AG09309 (cell line): Measurements from ENCODE around the gene DNAJA3.

ENCODE experiments used
- DNase-seq: peaks from one replicate; pipeline ENCODE4 v3.0.0-alpha.2; 2010; ENCODE audit warnings: low read depth
- H3K4me3 ChIP-seq: 2 replicates; pipeline ENCODE4 v1.5.1; 2011; ENCODE audit warnings: mild to moderate bottlenecking, low read depth, low read length, moderate library complexity; ENCODE audit not compliant: control insufficient read depth
- TF ChIP-seq, protein P1 (sequence below): IDR thresholded peaks from 2 replicates; pipeline ENCODE4 v1.5.1; 2011; ENCODE audit warnings: mild to moderate bottlenecking, low read depth, low read length, inconsistent platforms; ENCODE audit not compliant: insufficient read depth, control insufficient read depth; ENCODE audit errors: missing control alignments

DNAJA3 gene

DNA sequence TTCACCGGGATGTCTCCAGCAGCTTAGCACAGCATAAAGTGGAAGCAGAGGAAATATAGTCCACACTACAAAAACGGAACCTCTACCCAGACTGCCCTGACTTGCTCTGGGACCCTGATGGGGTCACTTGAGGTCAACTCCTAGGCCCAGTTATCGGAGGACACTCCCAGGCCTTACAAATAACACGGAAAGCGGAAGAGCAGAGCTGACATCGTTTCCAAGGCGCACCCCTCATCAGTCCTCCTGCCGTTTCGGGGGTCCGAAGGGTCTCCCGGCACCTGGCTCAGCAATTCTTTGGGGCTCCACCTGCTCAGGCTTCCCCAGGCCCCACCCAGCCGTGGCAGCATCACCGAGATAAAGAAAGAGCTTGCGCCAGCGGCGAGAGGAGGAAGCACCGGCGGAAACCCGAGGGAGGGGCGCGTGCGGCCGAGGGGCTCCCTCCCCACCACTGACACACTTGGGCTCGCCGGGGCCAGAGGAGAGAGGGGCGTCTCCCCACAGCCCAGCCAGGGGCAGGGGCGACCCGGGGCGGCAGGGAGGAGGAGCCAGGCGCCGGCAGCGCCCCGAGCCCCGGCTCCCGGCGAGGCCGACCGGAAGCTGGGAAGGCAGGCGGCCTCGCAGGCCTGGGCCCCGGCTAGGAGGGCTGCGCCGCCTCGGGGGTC, 10.0 kb upstream of the DNAJA3 start:
- peak overlapping the region; percentile 54 for H3K4me3 ChIP-seq
- DNase-seq, result no peak
- TF ChIP-seq, protein P1, sequence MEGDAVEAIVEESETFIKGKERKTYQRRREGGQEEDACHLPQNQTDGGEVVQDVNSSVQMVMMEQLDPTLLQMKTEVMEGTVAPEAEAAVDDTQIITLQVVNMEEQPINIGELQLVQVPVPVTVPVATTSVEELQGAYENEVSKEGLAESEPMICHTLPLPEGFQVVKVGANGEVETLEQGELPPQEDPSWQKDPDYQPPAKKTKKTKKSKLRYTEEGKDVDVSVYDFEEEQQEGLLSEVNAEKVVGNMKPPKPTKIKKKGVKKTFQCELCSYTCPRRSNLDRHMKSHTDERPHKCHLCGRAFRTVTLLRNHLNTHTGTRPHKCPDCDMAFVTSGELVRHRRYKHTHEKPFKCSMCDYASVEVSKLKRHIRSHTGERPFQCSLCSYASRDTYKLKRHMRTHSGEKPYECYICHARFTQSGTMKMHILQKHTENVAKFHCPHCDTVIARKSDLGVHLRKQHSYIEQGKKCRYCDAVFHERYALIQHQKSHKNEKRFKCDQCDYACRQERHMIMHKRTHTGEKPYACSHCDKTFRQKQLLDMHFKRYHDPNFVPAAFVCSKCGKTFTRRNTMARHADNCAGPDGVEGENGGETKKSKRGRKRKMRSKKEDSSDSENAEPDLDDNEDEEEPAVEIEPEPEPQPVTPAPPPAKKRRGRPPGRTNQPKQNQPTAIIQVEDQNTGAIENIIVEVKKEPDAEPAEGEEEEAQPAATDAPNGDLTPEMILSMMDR, result no peak

GRCh38 chr16:4416200-4417032, 9.3 kb upstream of the DNAJA3 start, which contains the start of gene CORO7:
Gene CORO7, minus strand, starts transcription at chr16:4416596. Its CDS starts 78 bp downstream, at chr16:4416518.
- TF ChIP-seq, protein P1, result no peak
- peak within 1 kb of the TSS; percentile 54 for H3K4me3 ChIP-seq
- no peak for DNase-seq

GRCh38 chr16:4419402-4419959, 6.2 kb upstream of the DNAJA3 start:
- TF ChIP-seq, protein P1, result no peak
- no peak overlapping the region for H3K4me3 ChIP-seq
- no peak for DNase-seq

DNA sequence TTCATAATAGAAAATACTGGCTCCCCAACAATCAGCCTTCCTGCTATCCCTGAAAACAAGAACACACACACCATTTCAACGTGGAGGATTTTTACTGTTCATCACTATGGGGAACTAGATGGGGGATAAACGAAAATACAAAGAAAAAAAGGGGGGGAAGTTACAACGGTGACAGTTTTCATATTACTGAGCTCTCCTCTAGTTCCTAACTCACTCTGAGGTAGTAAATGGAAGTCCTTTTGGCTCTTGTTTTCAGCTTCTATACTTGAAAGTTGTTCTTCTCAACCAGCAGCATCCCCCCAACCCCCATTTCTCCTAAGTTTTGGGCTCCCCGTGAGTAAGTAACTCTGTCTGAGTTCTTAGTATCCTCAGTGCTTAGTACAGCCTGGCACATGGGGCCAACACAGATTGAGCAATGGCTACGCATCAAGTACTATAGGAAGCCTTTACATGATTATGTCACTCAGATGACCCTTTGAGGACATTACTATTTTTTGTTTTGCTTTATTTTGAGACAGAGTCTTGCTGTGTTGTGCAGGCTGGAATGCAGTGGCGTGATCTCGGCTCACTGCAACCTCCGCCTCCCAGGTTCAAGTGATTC, 5.1 kb upstream of the DNAJA3 start:
- TF ChIP-seq, protein P1, result no peak
- no peak for DNase-seq
- no peak overlapping the region for H3K4me3 ChIP-seq

- no peak for DNase-seq
- TF ChIP-seq, protein P1, result no peak
- peak overlapping the region; percentile 85 for H3K4me3 ChIP-seq
These were observed 485 bp downstream of the DNAJA3 start for GRCh38 chr16:4426021-4426684.
